NCI-H1092 treated with DMSO at 0.1 percent for 48 hours (cell line): Measurements from ENCODE around the gene ANKLE2.
A peak's percentile ranks its signal among the peaks of the same experiment; 100 is the strongest.

Source experiments
- DNase-seq: peaks from one replicate; lab custom pipeline; 2025; lab: John Stamatoyannopoulos, UW

The ANKLE2 gene

DNA sequence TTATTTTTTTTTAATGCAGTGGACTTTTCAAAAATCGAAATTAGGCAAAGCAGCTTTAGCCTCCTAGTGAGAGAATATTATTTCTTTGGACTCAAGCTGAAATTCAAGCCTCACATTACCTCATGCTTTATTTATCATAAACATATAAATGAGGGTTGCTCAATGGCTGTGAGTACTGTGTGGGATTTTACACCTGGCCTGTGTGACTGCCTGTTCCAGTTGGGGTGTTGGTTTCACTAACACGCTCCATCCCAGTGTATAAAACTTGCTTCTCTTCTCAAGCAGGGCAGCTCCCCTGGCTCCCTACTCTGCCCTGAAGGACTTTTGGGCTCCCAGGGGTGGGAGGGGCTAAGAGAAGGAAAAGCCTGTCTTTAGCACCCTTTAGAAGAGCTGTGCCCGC is 15.0 kb downstream of the ANKLE2 start:
- DNase-seq = no peak

- DNase-seq = no peak
Measured at GRCh38 chr12:132743831-132744230, 17.8 kb downstream of the ANKLE2 start.

GRCh38 chr12:132741620-132742019 is 20.0 kb downstream of the ANKLE2 start:
- no peak for DNase-seq

DNA sequence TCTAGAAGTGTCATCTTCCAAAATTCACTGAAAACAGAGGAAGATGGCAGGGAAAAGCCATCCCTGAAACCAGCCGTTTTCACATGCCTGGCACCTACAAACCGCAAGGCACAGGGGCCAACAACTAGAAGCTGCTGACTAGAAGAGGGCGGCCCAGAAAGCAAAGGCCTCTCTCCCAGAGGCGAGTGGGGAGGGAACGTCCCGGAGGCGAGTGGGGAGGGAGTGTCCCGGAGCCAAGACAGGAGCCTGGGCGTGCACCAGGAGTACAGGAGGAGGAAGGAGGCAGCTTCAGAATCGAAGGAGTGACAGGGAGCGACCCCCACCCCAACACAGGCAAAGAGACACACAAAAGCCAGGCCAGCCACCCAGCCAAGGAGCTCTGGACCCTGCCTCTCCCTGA is 21.0 kb downstream of the ANKLE2 start:
- no peak for DNase-seq

GRCh38 chr12:132740313-132740646 is 21.4 kb downstream of the ANKLE2 start:
- no peak for DNase-seq

GRCh38 chr12:132739600-132740312 is 21.9 kb downstream of the ANKLE2 start:
- no peak for DNase-seq

GRCh38 chr12:132736913-132737312 is 24.7 kb downstream of the ANKLE2 start:
- DNase-seq = no peak

GRCh38 chr12:132736378-132736777 is 25.3 kb downstream of the ANKLE2 start:
- DNase-seq = no peak

DNA sequence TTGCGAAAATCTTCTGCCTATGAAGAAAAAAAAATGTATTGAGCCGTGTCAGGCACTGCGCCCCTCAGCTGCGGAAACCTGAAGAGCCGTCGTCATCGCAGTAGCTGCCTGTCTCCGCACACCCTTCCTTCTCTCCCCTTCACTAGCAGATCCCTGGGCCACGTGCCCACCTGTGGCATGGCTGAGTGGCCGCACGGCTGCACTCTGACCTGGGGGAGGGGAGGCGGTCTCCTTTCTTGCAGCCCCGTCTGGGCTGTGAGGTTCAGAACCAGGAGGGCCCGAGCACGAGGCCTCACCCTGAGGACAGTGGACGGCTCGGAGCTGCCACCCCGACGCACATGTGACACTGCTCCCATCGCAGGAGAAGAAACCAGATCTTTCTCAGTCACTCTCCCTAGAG is 26.1 kb downstream of the ANKLE2 start:
- DNase-seq = no peak

GRCh38 chr12:132734206-132734605 is 27.4 kb downstream of the ANKLE2 start:
- DNase-seq = no peak

DNA sequence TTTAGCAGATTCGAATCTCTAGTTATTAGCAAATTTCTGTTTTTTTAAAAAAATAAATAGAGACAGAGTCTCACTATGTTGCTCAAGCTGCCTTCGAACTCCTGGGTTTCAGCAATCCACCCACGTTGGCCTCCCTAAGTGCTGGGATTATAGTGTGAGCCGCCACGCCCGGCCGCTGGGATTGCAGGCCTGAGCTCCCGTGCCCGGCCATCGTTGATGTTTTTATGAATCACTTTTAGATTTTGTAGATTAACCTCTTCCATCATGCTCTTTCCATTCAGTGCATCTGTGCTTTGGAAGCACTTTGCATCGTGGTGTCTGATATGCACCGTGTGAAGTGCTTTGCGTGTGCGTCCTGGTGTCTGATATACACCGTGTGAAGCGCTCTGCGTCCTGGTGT is 30.1 kb downstream of the ANKLE2 start:
- no peak for DNase-seq

- DNase-seq = no peak
Measured at GRCh38 chr12:132730353-132730752, 31.3 kb downstream of the ANKLE2 start.

DNA sequence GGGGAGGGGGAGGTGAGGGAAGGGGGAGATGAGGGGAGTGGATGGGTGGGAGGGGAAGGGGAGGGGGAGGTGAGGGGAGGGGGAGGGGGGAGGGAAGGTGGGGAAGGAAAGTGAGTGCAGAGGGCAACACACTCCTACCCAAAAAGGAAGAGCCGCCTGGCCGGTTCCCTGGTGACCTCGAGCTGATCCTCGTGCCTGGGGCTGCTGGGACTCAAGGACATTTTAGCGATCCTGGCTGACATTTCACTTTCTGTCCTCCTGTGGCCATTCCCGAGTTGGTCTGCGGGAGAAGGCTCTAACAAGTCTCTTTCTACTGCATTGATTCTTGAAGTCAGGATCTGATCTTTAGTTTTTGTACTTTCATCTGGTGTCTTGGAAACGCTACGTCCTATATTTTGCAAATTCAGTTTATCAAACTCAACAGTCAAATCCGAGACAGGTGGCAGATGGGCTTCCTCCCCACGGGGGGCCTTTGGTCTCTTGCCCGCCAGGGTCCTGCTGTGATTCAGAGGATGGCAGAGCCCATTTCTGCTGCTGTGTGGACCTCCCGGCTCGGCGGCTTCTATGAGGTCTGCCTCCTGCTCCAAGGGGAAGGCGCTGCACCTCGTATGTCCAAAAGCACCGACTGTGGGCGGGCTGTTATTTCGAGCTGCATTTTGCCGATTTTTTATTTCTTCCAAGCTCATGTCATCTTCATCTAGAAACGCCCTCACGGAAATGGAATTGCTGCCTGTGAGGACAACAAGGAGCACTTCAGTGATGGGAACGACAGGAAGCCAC is 31.9 kb downstream of the ANKLE2 start:
- peak; percentile 10 for DNase-seq

DNA sequence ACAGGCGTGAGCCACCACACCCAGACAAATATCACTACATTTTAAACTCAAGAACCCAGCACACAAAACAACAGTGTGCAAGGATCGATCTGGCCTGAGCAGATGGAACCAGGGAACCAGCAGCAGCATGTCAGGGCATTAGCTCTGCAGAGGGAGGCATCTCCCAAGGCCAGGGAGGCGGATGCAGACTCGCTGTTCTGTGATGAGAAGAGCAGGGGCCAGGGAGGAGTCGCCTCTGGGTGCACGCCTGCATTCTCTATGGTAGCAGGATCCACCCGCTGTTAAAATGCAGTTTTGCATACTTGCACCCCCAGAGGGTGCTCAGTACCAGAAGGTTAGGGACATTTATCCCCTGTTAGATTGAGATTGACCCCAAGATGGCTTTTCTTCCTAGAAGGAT is 33.1 kb downstream of the ANKLE2 start:
- no peak for DNase-seq

GRCh38 chr12:132727091-132727794 is 34.4 kb downstream of the ANKLE2 start:
- DNase-seq = no peak

- DNase-seq = no peak
Measured at GRCh38 chr12:132726386-132726785, 35.2 kb downstream of the ANKLE2 start.

GRCh38 chr12:132724506-132725241 is 37.0 kb downstream of the ANKLE2 start:
- no peak for DNase-seq

DNA sequence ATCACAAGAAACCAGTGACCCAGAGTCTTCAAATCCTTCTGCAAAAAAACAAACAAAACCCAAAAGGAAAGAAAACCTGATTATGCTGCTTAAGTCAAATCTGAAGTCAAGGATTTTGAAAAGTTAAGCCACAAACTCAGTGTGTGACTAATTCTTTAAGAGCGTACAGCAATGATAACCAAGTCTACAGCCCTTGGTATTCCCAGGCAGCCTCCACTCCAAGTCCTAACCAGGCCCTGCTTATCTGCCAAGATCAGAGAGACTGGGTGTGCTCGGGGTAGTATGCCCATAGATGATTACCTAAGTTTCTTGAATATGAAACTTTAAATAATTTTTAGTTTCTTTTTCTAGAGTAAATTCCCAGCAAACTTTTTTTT is 37.9 kb downstream of the ANKLE2 start:
- no peak for DNase-seq

DNA sequence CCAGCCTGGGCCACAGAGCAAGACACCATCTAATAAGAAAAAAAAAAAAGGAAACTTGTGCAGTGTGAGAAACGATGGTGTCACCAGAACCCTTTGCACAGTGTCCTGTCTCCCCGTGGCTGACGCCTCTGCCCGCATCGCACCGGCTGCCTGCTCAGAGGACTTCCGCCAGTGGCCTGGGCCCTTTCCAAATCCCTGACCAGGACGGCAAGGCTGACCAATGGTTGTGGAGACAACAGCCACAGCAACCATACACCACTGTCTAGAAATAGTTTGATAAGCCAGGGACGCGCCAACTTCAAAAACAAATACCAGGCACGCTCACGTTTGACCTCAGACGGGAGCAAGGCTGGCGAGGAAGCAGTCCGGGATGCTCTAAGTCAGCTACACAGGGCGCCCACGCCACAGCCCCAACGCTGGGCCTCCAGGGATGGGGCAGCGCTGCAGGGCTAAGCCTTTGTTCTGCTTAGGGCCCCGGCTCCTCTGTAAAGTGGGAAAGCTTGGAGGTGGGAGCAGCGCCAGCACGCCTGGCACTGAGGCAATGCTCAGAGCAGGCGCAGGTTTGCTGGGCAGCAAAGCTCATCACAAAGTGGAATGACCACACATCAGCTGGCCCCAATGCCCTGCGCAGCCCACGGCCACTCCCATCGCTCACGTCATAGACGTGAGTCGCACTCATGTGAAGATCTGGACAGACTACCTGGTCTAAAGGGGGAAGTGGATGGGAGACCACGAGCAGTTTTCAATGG is 38.4 kb downstream of the ANKLE2 start:
- DNase-seq = no peak

DNA sequence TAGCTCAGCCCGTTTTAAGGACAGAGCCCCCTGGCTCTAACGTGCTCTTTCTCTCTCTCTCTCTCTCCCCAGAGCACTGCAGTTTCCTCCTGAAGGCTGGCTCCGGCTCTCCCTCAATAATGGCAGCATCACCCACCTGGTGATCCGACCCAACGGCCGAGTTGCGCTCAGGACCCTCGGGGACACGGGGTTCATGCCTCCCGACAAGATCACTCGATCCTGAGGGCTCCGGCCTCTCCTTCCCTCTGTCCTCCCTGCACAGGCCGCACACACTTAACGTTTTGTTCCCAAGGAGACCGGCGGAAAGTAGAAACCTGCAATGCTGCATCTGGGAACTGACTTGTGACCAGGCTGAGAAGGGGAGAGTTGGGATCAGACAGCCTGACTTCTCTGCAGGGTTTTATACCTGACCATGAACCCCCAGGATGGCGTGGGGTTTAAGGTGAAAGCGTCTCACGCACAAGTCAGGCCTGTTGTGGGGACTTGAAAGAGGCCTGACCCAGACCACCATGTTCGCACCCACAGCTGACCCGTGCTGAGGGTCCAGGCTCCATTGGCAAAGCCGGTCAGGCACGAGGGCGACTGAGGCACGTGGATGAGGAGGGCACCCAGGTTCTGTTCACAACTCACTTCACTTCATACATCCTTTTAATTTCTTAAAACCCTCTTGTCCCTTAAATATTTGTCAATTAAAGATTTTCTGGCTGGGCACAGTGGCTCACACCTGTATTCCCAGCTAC is 40.9 kb downstream of the ANKLE2 start:
- no peak for DNase-seq

GRCh38 chr12:132719954-132720324 is 41.7 kb downstream of the ANKLE2 start:
- DNase-seq = no peak
